CD4-positive, CD25-positive, alpha-beta regulatory T cell (primary cell): ENCODE results near the gene PKHD1. TPM values are rescaled to one million over a fixed set of nuclear protein-coding genes. Genes with fewer than 3 reads are reported as not detected.

ENCODE experiments used
- ATAC-seq, 2 donors: fragments of 150-1000 bp; cut with Tn5 transposase; one replicate each; pipeline ENCODE4 v1.10.0; 2021; ENCODE audit warnings: low read depth in 2 of 2, moderate number of reproducible peaks in 2 of 2, moderate library complexity in 1 of 2
- DNase-seq, 3 donors: peaks; one replicate each; pipeline versions ENCODE4 v3.0.0 to v3.0.0-alpha.2; 2012 to 2022; ENCODE audit warnings: mixed read lengths in 1 of 3
- H3K27ac ChIP-seq: one replicate; pipeline ENCODE4 v1.7.0; 2013; ENCODE audit warnings: mild to moderate bottlenecking, low read length; ENCODE audit not compliant: insufficient read depth, poor library complexity, severe bottlenecking
- H3K27me3 ChIP-seq: one replicate; pipeline ENCODE4 v1.7.0; 2013; ENCODE audit warnings: low read length; ENCODE audit not compliant: control insufficient read depth, insufficient read depth
- H3K36me3 ChIP-seq: one replicate; pipeline ENCODE4 v1.7.0; 2013; ENCODE audit warnings: mild to moderate bottlenecking, low read length, moderate library complexity; ENCODE audit not compliant: control insufficient read depth, insufficient read depth
- H3K4me1 ChIP-seq: 2 replicates; pipeline ENCODE4 v1.7.0; 2013; ENCODE audit warnings: mild to moderate bottlenecking, low read length; ENCODE audit not compliant: insufficient read depth, control insufficient read depth, poor library complexity, severe bottlenecking
- H3K4me3 ChIP-seq: one replicate; pipeline ENCODE4 v1.7.0; 2013; ENCODE audit warnings: low read depth, mild to moderate bottlenecking, low read length, moderate library complexity
- H3K9me3 ChIP-seq, 2 experiments: 1 replicate in 1 of 2; 2 replicates in 1 of 2; pipeline ENCODE4 v1.7.0; 2013; ENCODE audit warnings: low read length in 2 of 2, mild to moderate bottlenecking in 1 of 2, moderate library complexity in 1 of 2; ENCODE audit not compliant: control insufficient read depth in 2 of 2
- H3K27ac Mint-ChIP-seq, 3 donors: one replicate each; pipeline ENCODE4 v1.8.0; 2020 to 2022; ENCODE audit warnings: mild to moderate bottlenecking in 3 of 3, mixed read lengths in 3 of 3, moderate library complexity in 2 of 3
- H3K27me3 Mint-ChIP-seq: one replicate; pipeline ENCODE4 v1.8.0; 2022; ENCODE audit warnings: mild to moderate bottlenecking, mixed read lengths
- H3K36me3 Mint-ChIP-seq: one replicate; pipeline ENCODE4 v1.8.0; 2020; ENCODE audit warnings: mixed read lengths
- H3K4me1 Mint-ChIP-seq, 4 donors: one replicate each; pipeline ENCODE4 v1.8.0; 2020 to 2022; ENCODE audit warnings: mixed read lengths in 4 of 4, mild to moderate bottlenecking in 1 of 4
- H3K4me3 Mint-ChIP-seq, 4 donors: one replicate each; pipeline ENCODE4 v1.8.0; 2020 to 2022; ENCODE audit warnings: mild to moderate bottlenecking in 4 of 4, mixed read lengths in 4 of 4, moderate library complexity in 3 of 4
- H3K9me3 Mint-ChIP-seq, 7 donors: one replicate each; pipeline ENCODE4 v1.8.0; 2020 to 2022; ENCODE audit warnings: mixed read lengths in 7 of 7, mild to moderate bottlenecking in 3 of 7, moderate library complexity in 2 of 7
- polyA plus RNA-seq, 4 donors: library from polyadenylated mRNA; unstranded; fragments of 300-500 nt; fragmentation: Illumina TruSeq; gene quantifications; one replicate each; pipeline ENCODE4 v1.2.3, GENCODE V29; 2021
- total RNA-seq: library from RNA; stranded (reverse); gene quantifications from one replicate; pipeline ENCODE4 v1.2.3, GENCODE V29; 2022

PKHD1 gene
- total and polyA plus RNA-seq, 5 donors from 2014 or later, result 0.02 TPM; not detected in 4

GRCh38 chr6:51800603-51801002, 286.8 kb downstream of the PKHD1 start:
- Mint-ChIP-seq H3K36me3 (no peaks in the 10 kb centered on the region), H3K9me3 (peaks cover 2 to 28% (median 6%) of the 10 kb centered on the region in 7 donors), H3K4me3 (no peak overlapping the region), H3K27ac (peak overlapping the region in 1 of 3 donors; percentile 61), H3K27me3 (no peaks in the 10 kb centered on the region), H3K4me1 (no peaks in the 10 kb centered on the region)
- H3K9me3 ChIP-seq, result peaks cover 0 to 3% of the 10 kb centered on the region in 2 experiments
- H3K27me3 ChIP-seq, result no peaks in the 10 kb centered on the region
- no peak overlapping the region for H3K27ac ChIP-seq
- H3K4me3 ChIP-seq, result no peak overlapping the region
- H3K4me1 ChIP-seq, result no peaks in the 10 kb centered on the region
- H3K36me3 ChIP-seq, result no peaks in the 10 kb centered on the region
- ATAC-seq (no peak), DNase-seq (no peak)

GRCh38 chr6:51793393-51793792, 294.0 kb downstream of the PKHD1 start:
- no peaks in the 10 kb centered on the region for H3K4me1 Mint-ChIP-seq
- H3K4me3 Mint-ChIP-seq, result no peak overlapping the region
- H3K27ac ChIP-seq, result no peak overlapping the region
- no peak overlapping the region for H3K4me3 ChIP-seq
- no peak overlapping the region for H3K27ac Mint-ChIP-seq
- no peaks in the 10 kb centered on the region for H3K36me3 Mint-ChIP-seq
- no peaks in the 10 kb centered on the region for H3K4me1 ChIP-seq
- H3K9me3 Mint-ChIP-seq, result peaks cover 0 to 33% (median 7%) of the 10 kb centered on the region in 7 donors
- DNase-seq (no peak), ATAC-seq (no peak)
- H3K9me3 ChIP-seq, result peaks cover 0 to 2% of the 10 kb centered on the region in 2 experiments
- H3K27me3 Mint-ChIP-seq, result no peaks in the 10 kb centered on the region
- no peaks in the 10 kb centered on the region for H3K36me3 ChIP-seq
- H3K27me3 ChIP-seq, result no peaks in the 10 kb centered on the region

- Mint-ChIP-seq H3K36me3 (no peaks in the 10 kb centered on the region), H3K27me3 (no peaks in the 10 kb centered on the region), H3K9me3 (peaks cover 0 to 29% (median 6%) of the 10 kb centered on the region in 7 donors), H3K4me1 (no peaks in the 10 kb centered on the region), H3K27ac (no peak overlapping the region), H3K4me3 (peak overlapping the region in 1 of 4 donors; percentile 29)
- no peaks in the 10 kb centered on the region for H3K9me3 ChIP-seq
- H3K36me3 ChIP-seq, result no peaks in the 10 kb centered on the region
- H3K27me3 ChIP-seq, result no peaks in the 10 kb centered on the region
- DNase-seq (no peak), ATAC-seq (no peak)
- H3K4me3 ChIP-seq, result no peak overlapping the region
- H3K4me1 ChIP-seq, result no peaks in the 10 kb centered on the region
- H3K27ac ChIP-seq, result no peak overlapping the region
Measured at GRCh38 chr6:51792273-51793030, 295.0 kb downstream of the PKHD1 start.

GRCh38 chr6:51790946-51791345, 296.5 kb downstream of the PKHD1 start:
- H3K9me3 Mint-ChIP-seq, result peaks cover 0 to 17% (median 3%) of the 10 kb centered on the region in 7 donors
- no peaks in the 10 kb centered on the region for H3K36me3 Mint-ChIP-seq
- Histone ChIP-seq H3K4me3 (no peak overlapping the region), H3K27ac (no peak overlapping the region), H3K27me3 (no peaks in the 10 kb centered on the region), H3K9me3 (no peaks in the 10 kb centered on the region), H3K4me1 (no peaks in the 10 kb centered on the region), H3K36me3 (no peaks in the 10 kb centered on the region)
- DNase-seq (no peak), ATAC-seq (no peak)
- H3K4me1 Mint-ChIP-seq, result no peaks in the 10 kb centered on the region
- H3K27ac Mint-ChIP-seq, result no peak overlapping the region
- H3K4me3 Mint-ChIP-seq, result no peak overlapping the region
- no peaks in the 10 kb centered on the region for H3K27me3 Mint-ChIP-seq

GRCh38 chr6:51788121-51788520, 299.3 kb downstream of the PKHD1 start:
- H3K9me3 Mint-ChIP-seq, result peaks cover 0 to 2% (median 0%) of the 10 kb centered on the region in 7 donors
- no peak overlapping the region for H3K4me3 Mint-ChIP-seq
- Histone ChIP-seq H3K27me3 (no peaks in the 10 kb centered on the region), H3K4me3 (no peak overlapping the region), H3K9me3 (no peaks in the 10 kb centered on the region), H3K27ac (no peak overlapping the region), H3K4me1 (no peaks in the 10 kb centered on the region), H3K36me3 (no peaks in the 10 kb centered on the region)
- no peak for DNase-seq
- H3K4me1 Mint-ChIP-seq, result no peaks in the 10 kb centered on the region
- H3K27me3 Mint-ChIP-seq, result no peaks in the 10 kb centered on the region
- H3K27ac Mint-ChIP-seq, result no peak overlapping the region
- H3K36me3 Mint-ChIP-seq, result no peaks in the 10 kb centered on the region
- ATAC-seq, result no peak

GRCh38 chr6:51778666-51779065, 308.7 kb downstream of the PKHD1 start:
- no peak overlapping the region for H3K27ac ChIP-seq
- H3K36me3 ChIP-seq, result no peaks in the 10 kb centered on the region
- Mint-ChIP-seq H3K36me3 (no peaks in the 10 kb centered on the region), H3K27ac (no peak overlapping the region), H3K4me1 (no peaks in the 10 kb centered on the region), H3K4me3 (no peak overlapping the region), H3K27me3 (no peaks in the 10 kb centered on the region), H3K9me3 (no peaks in the 10 kb centered on the region)
- DNase-seq (no peak), ATAC-seq (no peak)
- no peak overlapping the region for H3K4me3 ChIP-seq
- H3K4me1 ChIP-seq, result no peaks in the 10 kb centered on the region
- H3K9me3 ChIP-seq, result no peaks in the 10 kb centered on the region
- H3K27me3 ChIP-seq, result no peaks in the 10 kb centered on the region

GRCh38 chr6:51777618-51778017, 309.8 kb downstream of the PKHD1 start:
- Histone ChIP-seq H3K36me3 (no peaks in the 10 kb centered on the region), H3K4me3 (no peak overlapping the region), H3K27ac (no peak overlapping the region), H3K4me1 (no peaks in the 10 kb centered on the region), H3K27me3 (no peaks in the 10 kb centered on the region), H3K9me3 (no peaks in the 10 kb centered on the region)
- Mint-ChIP-seq H3K36me3 (no peaks in the 10 kb centered on the region), H3K4me3 (no peak overlapping the region), H3K27ac (no peak overlapping the region), H3K27me3 (no peaks in the 10 kb centered on the region), H3K9me3 (no peaks in the 10 kb centered on the region), H3K4me1 (no peaks in the 10 kb centered on the region)
- no peak for DNase-seq
- ATAC-seq, result no peak
